ENCODE measurements around the gene S100A16.
"Not testable (repeated sequence)": the region's sequence is repeated elsewhere in the genome, so short reads cannot be mapped to it uniquely, and the experiment has no call there.

The S100A16 gene

GRCh38 chr1:153612755-153613331, at the start of gene S100A16:
S100A16 (minus strand) TSS chr1:153613137; CDS start chr1:153608151, 4,986 bp downstream.
- peak; percentile 79 for DNase-seq

- DNase-seq: no peak
Measured at GRCh38 chr1:153662269-153662668, 49.3 kb upstream of the S100A16 start.

GRCh38 chr1:153661111-153661708, 48.3 kb upstream of the S100A16 start:
- no peak for DNase-seq

GRCh38 chr1:153659656-153660055, 46.7 kb upstream of the S100A16 start:
- DNase-seq: no peak

GRCh38 chr1:153659175-153659534, 46.2 kb upstream of the S100A16 start:
- no peak for DNase-seq

- DNase-seq: peak; percentile 72
Measured at GRCh38 chr1:153658400-153659174, 45.6 kb upstream of the S100A16 start, which contains the start of gene SNAPIN. SNAPIN (plus strand) TSS chr1:153658703; CDS start chr1:153658744, 41 bp downstream.

- no peak for DNase-seq
Measured at GRCh38 chr1:153655333-153655732, 42.4 kb upstream of the S100A16 start.

- no peak for DNase-seq
Measured at GRCh38 chr1:153652805-153653500, 40.0 kb upstream of the S100A16 start.

- DNase-seq: no peak
Measured at GRCh38 chr1:153651771-153652170, 38.8 kb upstream of the S100A16 start.

- DNase-seq: no peak
Measured at GRCh38 chr1:153649863-153650235, 36.9 kb upstream of the S100A16 start.

- DNase-seq: no peak
Measured at GRCh38 chr1:153649137-153649862, 36.4 kb upstream of the S100A16 start.

- DNase-seq: no peak
Measured at GRCh38 chr1:153648000-153648643, 35.2 kb upstream of the S100A16 start.

- DNase-seq: no peak
Measured at GRCh38 chr1:153647346-153647714, 34.4 kb upstream of the S100A16 start.

GRCh38 chr1:153646672-153647345, 33.9 kb upstream of the S100A16 start:
- no peak for DNase-seq

- DNase-seq: no peak
Measured at GRCh38 chr1:153643816-153644215, 30.9 kb upstream of the S100A16 start.

- no peak for DNase-seq
Measured at GRCh38 chr1:153643100-153643499, 30.2 kb upstream of the S100A16 start.

GRCh38 chr1:153642161-153642560, 29.2 kb upstream of the S100A16 start:
- no peak for DNase-seq

- no peak for DNase-seq
Measured at GRCh38 chr1:153640861-153641260, 27.9 kb upstream of the S100A16 start.

- not testable (repeated sequence) for DNase-seq
Measured at GRCh38 chr1:153640213-153640612, 27.3 kb upstream of the S100A16 start.

- DNase-seq: no peak
Measured at GRCh38 chr1:153639280-153639679, 26.3 kb upstream of the S100A16 start.

- no peak for DNase-seq
Measured at GRCh38 chr1:153638261-153638660, 25.3 kb upstream of the S100A16 start.

GRCh38 chr1:153636312-153636711, 23.4 kb upstream of the S100A16 start:
- DNase-seq: no peak

Measured in 8988T (cell line).